HEK293 (cell line): ENCODE results near the gene GDPGP1.

Source experiments
- BCL11B ChIP-seq: fragments of 450-650 bp; formaldehyde crosslinking; IDR thresholded peaks from 2 replicates; pipeline ENCODE4 v1.5.1; 2016; ENCODE audit warnings: low read depth, missing biosample characterization, missing genetic modification characterization
- FEZF1 ChIP-seq: fragments of 450-650 bp; formaldehyde crosslinking; IDR thresholded peaks from 2 replicates; pipeline ENCODE4 v1.5.1; 2016; ENCODE audit warnings: missing biosample characterization, missing genetic modification characterization
- GLIS1 ChIP-seq: fragments of 450-650 bp; formaldehyde crosslinking; IDR thresholded peaks from 2 replicates; pipeline ENCODE4 v1.5.1; 2016; ENCODE audit warnings: missing biosample characterization, missing genetic modification characterization
- GLIS2 ChIP-seq: fragments of 450-650 bp; formaldehyde crosslinking; IDR thresholded peaks from 2 replicates; pipeline ENCODE4 v1.5.1; 2016; ENCODE audit warnings: missing biosample characterization, missing genetic modification characterization
- HOXC10 ChIP-seq: sonication (generic); formaldehyde crosslinking; IDR thresholded peaks from 2 replicates; pipeline ENCODE4 v1.8.1; 2023; ENCODE audit warnings: mild to moderate bottlenecking, missing genetic modification reagents
- IKZF3 ChIP-seq: fragments of 450-650 bp; IDR thresholded peaks from 2 replicates; pipeline ENCODE4 v1.5.0; 2018; ENCODE audit warnings: missing biosample characterization, mild to moderate bottlenecking, missing genetic modification characterization, moderate library complexity
- KLF16 ChIP-seq: fragments of 450-650 bp; formaldehyde crosslinking; IDR thresholded peaks from 2 replicates; pipeline ENCODE4 v1.5.1; 2017; ENCODE audit warnings: missing biosample characterization, missing genetic modification characterization
- KLF8 ChIP-seq: fragments of 450-650 bp; formaldehyde crosslinking; IDR thresholded peaks from 2 replicates; pipeline ENCODE4 v1.5.1; 2016; ENCODE audit warnings: missing biosample characterization, missing genetic modification characterization
- KLF9 ChIP-seq: fragments of 450-650 bp; formaldehyde crosslinking; IDR thresholded peaks from 2 replicates; pipeline ENCODE4 v1.5.1; 2016; ENCODE audit warnings: missing biosample characterization, missing genetic modification characterization, low read depth
- OVOL3 ChIP-seq: fragments of 450-650 bp; formaldehyde crosslinking; IDR thresholded peaks from 2 replicates; pipeline ENCODE4 v1.5.1; 2016; ENCODE audit warnings: missing biosample characterization, missing genetic modification characterization
- PRDM10 ChIP-seq: fragments of 450-650 bp; formaldehyde crosslinking; IDR thresholded peaks from 2 replicates; pipeline ENCODE4 v1.5.1; 2016; ENCODE audit warnings: missing biosample characterization, missing genetic modification characterization
- SP3 ChIP-seq: fragments of 450-650 bp; formaldehyde crosslinking; IDR thresholded peaks from 2 replicates; pipeline ENCODE4 v1.5.1; 2016; ENCODE audit warnings: missing biosample characterization, missing genetic modification characterization
- YY1 ChIP-seq: fragments of 450-650 bp; formaldehyde crosslinking; IDR thresholded peaks from 2 replicates; pipeline ENCODE4 v1.5.1; 2018; ENCODE audit warnings: missing biosample characterization, missing genetic modification characterization
- ZBTB10 ChIP-seq: fragments of 450-650 bp; formaldehyde crosslinking; IDR thresholded peaks from 2 replicates; pipeline ENCODE4 v1.5.1; 2016; ENCODE audit warnings: missing biosample characterization, missing genetic modification characterization
- ZBTB17 ChIP-seq: fragments of 450-650 bp; formaldehyde crosslinking; IDR thresholded peaks from 2 replicates; pipeline ENCODE4 v1.5.1; 2016; ENCODE audit warnings: missing biosample characterization, missing genetic modification characterization
- ZBTB26 ChIP-seq: fragments of 450-650 bp; formaldehyde crosslinking; optimal IDR thresholded peaks from 2 replicates; pipeline ENCODE3; 2016; ENCODE audit warnings: missing biosample characterization, mild to moderate bottlenecking, missing genetic modification characterization
- ZBTB8A ChIP-seq: fragments of 450-650 bp; formaldehyde crosslinking; IDR thresholded peaks from 2 replicates; pipeline ENCODE4 v1.5.1; 2016; ENCODE audit warnings: missing biosample characterization, missing genetic modification characterization
- ZNF10 ChIP-seq: fragments of 450-650 bp; formaldehyde crosslinking; IDR thresholded peaks from 2 replicates; pipeline ENCODE4 v1.5.1; 2017; ENCODE audit warnings: missing biosample characterization, missing genetic modification characterization
- ZNF121 ChIP-seq: fragments of 450-650 bp; formaldehyde crosslinking; IDR thresholded peaks from 2 replicates; pipeline ENCODE4 v1.5.1; 2016; ENCODE audit warnings: missing biosample characterization, missing genetic modification characterization
- ZNF140 ChIP-seq: fragments of 450-650 bp; formaldehyde crosslinking; IDR thresholded peaks from 2 replicates; pipeline ENCODE4 v1.5.1; 2016; ENCODE audit warnings: missing biosample characterization, missing genetic modification characterization
- ZNF184 ChIP-seq: fragments of 450-650 bp; IDR thresholded peaks from 2 replicates; pipeline ENCODE4 v1.5.1; 2018; ENCODE audit warnings: missing biosample characterization, mild to moderate bottlenecking, missing genetic modification characterization
- ZNF335 ChIP-seq: fragments of 450-650 bp; formaldehyde crosslinking; conservative IDR thresholded peaks from 2 replicates; pipeline ENCODE4 v1.5.1; 2016; ENCODE audit warnings: missing biosample characterization, missing genetic modification characterization
- ZNF529 ChIP-seq: fragments of 450-650 bp; formaldehyde crosslinking; IDR thresholded peaks from 2 replicates; pipeline ENCODE4 v1.5.1; 2017; ENCODE audit warnings: missing genetic modification characterization, missing biosample characterization; ENCODE audit not compliant: insufficient replicate concordance
- ZNF654 ChIP-seq: fragments of 450-650 bp; formaldehyde crosslinking; IDR thresholded peaks from 2 replicates; pipeline ENCODE4 v1.5.1; 2016; ENCODE audit warnings: low read depth, missing biosample characterization, missing genetic modification characterization
- ZNF664 ChIP-seq: fragments of 450-650 bp; formaldehyde crosslinking; IDR thresholded peaks from 2 replicates; pipeline ENCODE4 v1.5.1; 2016; ENCODE audit warnings: missing biosample characterization, missing genetic modification characterization
- ZNF777 ChIP-seq: fragments of 450-650 bp; formaldehyde crosslinking; IDR thresholded peaks from 2 replicates; pipeline ENCODE4 v1.5.1; 2017; ENCODE audit warnings: missing biosample characterization, missing genetic modification characterization, borderline replicate concordance
- ZNF843 ChIP-seq: fragments of 450-650 bp; formaldehyde crosslinking; IDR thresholded peaks from 2 replicates; pipeline ENCODE4 v1.5.1; 2016; ENCODE audit warnings: missing biosample characterization, missing genetic modification characterization
- ZXDB ChIP-seq: fragments of 450-650 bp; formaldehyde crosslinking; IDR thresholded peaks from 2 replicates; pipeline ENCODE4 v1.5.1; 2016; ENCODE audit warnings: missing biosample characterization, missing genetic modification characterization
- TF ChIP-seq, protein P1 (sequence below): fragments of 450-650 bp; formaldehyde crosslinking; IDR thresholded peaks from 2 replicates; pipeline ENCODE4 v1.5.1; 2016; ENCODE audit warnings: missing biosample characterization, missing genetic modification characterization
- TF ChIP-seq, protein P2 (sequence below): fragments of 450-650 bp; formaldehyde crosslinking; IDR thresholded peaks from 2 replicates; pipeline ENCODE4 v1.5.1; 2016; ENCODE audit warnings: missing biosample characterization, missing genetic modification characterization

Gene GDPGP1

GRCh38 chr15:90249203-90249863, 15.3 kb downstream of the GDPGP1 start, which contains the start of gene TTLL13 (continued):
- peak; percentile 59 for TF ChIP-seq ZBTB26 (tag by site-specific recombination)
- TF ChIP-seq ZBTB8A: peak; percentile 25; the same call in 1 of the 2 replicates
- no peak for TF ChIP-seq BCL11B (tag by site-specific recombination)
- TF ChIP-seq ZNF529 (tag by site-specific recombination): no peak
- TF ChIP-seq OVOL3 (tag by site-specific recombination): no peak
- TF ChIP-seq ZNF121 (tag by site-specific recombination): 0 out of 2 replicates have a peak, but pooled peaks have one; percentile 9
- peak; percentile 46; the same call in 1 of the 2 replicates for TF ChIP-seq ZBTB17 (tag by site-specific recombination)
- TF ChIP-seq YY1 (tag by site-specific recombination): 0 out of 2 replicates have a peak, but pooled peaks have one; percentile 5
- no peak for TF ChIP-seq HOXC10
- TF ChIP-seq, protein P1, sequence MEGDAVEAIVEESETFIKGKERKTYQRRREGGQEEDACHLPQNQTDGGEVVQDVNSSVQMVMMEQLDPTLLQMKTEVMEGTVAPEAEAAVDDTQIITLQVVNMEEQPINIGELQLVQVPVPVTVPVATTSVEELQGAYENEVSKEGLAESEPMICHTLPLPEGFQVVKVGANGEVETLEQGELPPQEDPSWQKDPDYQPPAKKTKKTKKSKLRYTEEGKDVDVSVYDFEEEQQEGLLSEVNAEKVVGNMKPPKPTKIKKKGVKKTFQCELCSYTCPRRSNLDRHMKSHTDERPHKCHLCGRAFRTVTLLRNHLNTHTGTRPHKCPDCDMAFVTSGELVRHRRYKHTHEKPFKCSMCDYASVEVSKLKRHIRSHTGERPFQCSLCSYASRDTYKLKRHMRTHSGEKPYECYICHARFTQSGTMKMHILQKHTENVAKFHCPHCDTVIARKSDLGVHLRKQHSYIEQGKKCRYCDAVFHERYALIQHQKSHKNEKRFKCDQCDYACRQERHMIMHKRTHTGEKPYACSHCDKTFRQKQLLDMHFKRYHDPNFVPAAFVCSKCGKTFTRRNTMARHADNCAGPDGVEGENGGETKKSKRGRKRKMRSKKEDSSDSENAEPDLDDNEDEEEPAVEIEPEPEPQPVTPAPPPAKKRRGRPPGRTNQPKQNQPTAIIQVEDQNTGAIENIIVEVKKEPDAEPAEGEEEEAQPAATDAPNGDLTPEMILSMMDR (tag by site-specific recombination): peak; percentile 60
- peak; percentile 92 for TF ChIP-seq FEZF1 (tag by site-specific recombination)
- TF ChIP-seq, protein P2, sequence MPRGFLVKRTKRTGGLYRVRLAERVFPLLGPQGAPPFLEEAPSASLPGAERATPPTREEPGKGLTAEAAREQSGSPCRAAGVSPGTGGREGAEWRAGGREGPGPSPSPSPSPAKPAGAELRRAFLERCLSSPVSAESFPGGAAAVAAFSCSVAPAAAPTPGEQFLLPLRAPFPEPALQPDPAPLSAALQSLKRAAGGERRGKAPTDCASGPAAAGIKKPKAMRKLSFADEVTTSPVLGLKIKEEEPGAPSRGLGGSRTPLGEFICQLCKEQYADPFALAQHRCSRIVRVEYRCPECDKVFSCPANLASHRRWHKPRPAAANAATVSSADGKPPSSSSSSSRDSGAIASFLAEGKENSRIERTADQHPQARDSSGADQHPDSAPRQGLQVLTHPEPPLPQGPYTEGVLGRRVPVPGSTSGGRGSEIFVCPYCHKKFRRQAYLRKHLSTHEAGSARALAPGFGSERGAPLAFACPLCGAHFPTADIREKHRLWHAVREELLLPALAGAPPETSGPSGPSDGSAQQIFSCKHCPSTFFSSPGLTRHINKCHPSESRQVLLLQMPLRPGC (tag by site-specific recombination): 0 out of 2 replicates have a peak, but pooled peaks have one; percentile 23
- TF ChIP-seq KLF9 (tag by site-specific recombination): peak; percentile 81
- 0 out of 2 replicates have a peak, but pooled peaks have one; percentile 17 for TF ChIP-seq KLF16 (tag by site-specific recombination)
- no peak for TF ChIP-seq ZNF184
- 0 out of 2 replicates have a peak, but pooled peaks have one; percentile 29 for TF ChIP-seq ZNF843 (tag by site-specific recombination)
- TF ChIP-seq PRDM10 (tag by site-specific recombination): peak; percentile 96
- TF ChIP-seq ZNF10 (tag by site-specific recombination): no peak
- no peak for TF ChIP-seq ZNF664 (tag by site-specific recombination)
- TF ChIP-seq KLF8 (tag by site-specific recombination): 0 out of 2 replicates have a peak, but pooled peaks have one; percentile 11
- peak; percentile 98 for TF ChIP-seq ZXDB (tag by site-specific recombination)
- TF ChIP-seq GLIS2 (tag by site-specific recombination): peak; percentile 95
- no peak for TF ChIP-seq ZNF140
- TF ChIP-seq ZNF777 (tag by site-specific recombination): peak; percentile 9; the same call in 1 of the 2 replicates
- no peak for TF ChIP-seq ZNF654 (tag by site-specific recombination)
- TF ChIP-seq IKZF3 (tag by site-specific recombination): 0 out of 2 replicates have a peak, but pooled peaks have one; percentile 39
- TF ChIP-seq SP3 (tag by site-specific recombination): peak; percentile 59
- TF ChIP-seq GLIS1 (tag by site-specific recombination): peak; percentile 83
- TF ChIP-seq ZBTB10: peak; percentile 64
- peak; percentile 93 for TF ChIP-seq ZNF335
